Neural progenitor cell (in vitro differentiated cells): ENCODE measurements around the gene GDF11. TPM values are rescaled to one million over a fixed set of nuclear protein-coding genes. Genes with fewer than 3 reads are reported as not detected.

Experiments
- DNase-seq: peaks from one replicate; pipeline ENCODE4 v3.0.0-alpha.2; 2016; ENCODE audit warnings: low spot score
- H2AFZ ChIP-seq: fragments of 200-600 bp; sonication (generic); replicated peaks from 2 replicates; pipeline ENCODE4 v1.6.1; 2016; ENCODE audit warnings: antibody characterized with exemption
- H3F3A ChIP-seq: fragments of 200-600 bp; sonication (generic); 2 replicates; pipeline ENCODE4 v1.6.1; 2016; ENCODE audit warnings: antibody characterized with exemption, low read depth
- H3K27ac ChIP-seq: fragments of 200-600 bp; sonication (generic); 2 replicates; pipeline ENCODE4 v1.5.1; 2016; ENCODE audit warnings: mild to moderate bottlenecking
- H3K27me3 ChIP-seq: fragments of 200-600 bp; sonication (generic); 2 replicates; pipeline ENCODE4 v1.6.1; 2016; ENCODE audit warnings: mild to moderate bottlenecking, moderate library complexity
- H3K36me3 ChIP-seq: fragments of 200-600 bp; sonication (generic); 2 replicates; pipeline ENCODE4 v1.5.1; 2016
- H3K4me1 ChIP-seq: fragments of 200-600 bp; sonication (generic); 2 replicates; pipeline ENCODE4 v1.6.1; 2016; ENCODE audit warnings: mixed run types
- H3K4me2 ChIP-seq: fragments of 200-600 bp; sonication (generic); 2 replicates; pipeline ENCODE4 v1.6.1; 2016
- H3K4me3 ChIP-seq: fragments of 200-600 bp; sonication (generic); 2 replicates; pipeline ENCODE4 v1.5.1; 2016
- H3K79me2 ChIP-seq: fragments of 200-600 bp; sonication (generic); 2 replicates; pipeline ENCODE4 v1.6.1; 2016; ENCODE audit warnings: low read depth
- H3K9ac ChIP-seq: fragments of 200-600 bp; sonication (generic); 2 replicates; pipeline ENCODE4 v1.6.1; 2016
- H3K9me3 ChIP-seq: fragments of 200-600 bp; sonication (generic); 2 replicates; pipeline ENCODE4 v1.5.1; 2016; ENCODE audit warnings: low read depth
- H4K20me1 ChIP-seq: fragments of 200-600 bp; sonication (generic); 2 replicates; pipeline ENCODE4 v1.6.1; 2016; ENCODE audit warnings: low read depth
- H3K27ac Mint-ChIP-seq: 3 replicates; pipeline ENCODE4 v1.8.0; 2021; ENCODE audit warnings: mixed read lengths
- H3K27me3 Mint-ChIP-seq: 2 replicates; pipeline ENCODE4 v1.8.0; 2022; ENCODE audit warnings: low read depth, mild to moderate bottlenecking, inconsistent platforms, moderate library complexity, mixed read lengths; ENCODE audit not compliant: insufficient read depth
- H3K36me3 Mint-ChIP-seq: 3 replicates; pipeline ENCODE4 v1.8.0; 2021; ENCODE audit warnings: mixed read lengths
- H3K4me1 Mint-ChIP-seq: 3 replicates; pipeline ENCODE4 v1.8.0; 2021; ENCODE audit warnings: mixed read lengths
- H3K4me3 Mint-ChIP-seq: 3 replicates; pipeline ENCODE4 v1.8.0; 2021; ENCODE audit warnings: mild to moderate bottlenecking, moderate library complexity, mixed read lengths
- H3K9me3 Mint-ChIP-seq: 3 replicates; pipeline ENCODE4 v1.8.0; 2020; ENCODE audit warnings: mixed read lengths
- EZH2 ChIP-seq: fragments of 200-600 bp; sonication (generic); IDR thresholded peaks from 2 replicates; pipeline ENCODE4 v1.6.1; 2017; ENCODE audit warnings: antibody characterized with exemption, mild to moderate bottlenecking, moderate library complexity
- EZH2phosphoT487 ChIP-seq: fragments of 200-600 bp; sonication (generic); IDR thresholded peaks from 2 replicates; pipeline ENCODE4 v1.6.1; 2017; ENCODE audit warnings: antibody characterized with exemption
- total RNA-seq: library from RNA; depleted of rRNA; stranded (reverse); fragments of >200 nt; gene quantifications from 2 replicates; pipeline ENCODE4 v1.2.3, GENCODE V29; 2015; ENCODE audit warnings: low replicate concordance
- TF ChIP-seq, protein P1 (sequence below): fragments of 200-600 bp; sonication (generic); IDR thresholded peaks from 2 replicates; pipeline ENCODE4 v1.5.1; 2017; ENCODE audit warnings: antibody characterized with exemption, mild to moderate bottlenecking

Gene GDF11
- total RNA-seq, 1 donor from 2014 or later: 9.1 TPM

DNA sequence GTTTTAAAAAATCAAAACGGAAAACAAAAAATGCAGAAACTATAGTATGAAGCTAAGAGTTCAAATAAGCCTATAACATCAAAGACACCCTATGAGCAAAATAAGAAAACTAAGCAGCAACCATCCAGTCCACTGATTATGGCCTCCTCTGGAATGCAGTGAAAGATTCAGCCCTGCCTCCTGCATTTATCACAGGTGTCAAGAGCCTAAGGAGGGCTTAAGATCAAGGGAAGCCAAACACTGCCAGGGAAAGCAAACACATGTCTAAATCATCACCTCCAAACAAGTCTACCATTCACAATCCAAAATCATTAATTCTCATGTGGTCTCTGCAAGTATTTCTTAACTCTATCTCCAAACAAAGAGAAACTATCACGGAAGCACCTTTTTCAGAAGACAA is 46.2 kb downstream of the GDF11 start:
- Histone ChIP-seq H3F3A (peaks cover 12% of the 10 kb centered on the region), H3K4me1 (no peaks in the 10 kb centered on the region), H3K4me2 (no peak overlapping the region), H3K27ac (no peak overlapping the region), H4K20me1 (peaks cover 9% of the 10 kb centered on the region), H3K9ac (no peak overlapping the region), H3K79me2 (peaks cover 16% of the 10 kb centered on the region), H2AFZ (no peak overlapping the region), H3K4me3 (no peak overlapping the region), H3K27me3 (no peaks in the 10 kb centered on the region), H3K36me3 (peaks cover 46% of the 10 kb centered on the region), H3K9me3 (no peaks in the 10 kb centered on the region)
- DNase-seq: no peak
- H3K4me3 Mint-ChIP-seq: no peak overlapping the region
- peaks cover 41% of the 10 kb centered on the region for H3K36me3 Mint-ChIP-seq
- no peaks in the 10 kb centered on the region for H3K27me3 Mint-ChIP-seq
- TF ChIP-seq EZH2phosphoT487 (no peak), EZH2 (no peak)
- TF ChIP-seq, protein P1, sequence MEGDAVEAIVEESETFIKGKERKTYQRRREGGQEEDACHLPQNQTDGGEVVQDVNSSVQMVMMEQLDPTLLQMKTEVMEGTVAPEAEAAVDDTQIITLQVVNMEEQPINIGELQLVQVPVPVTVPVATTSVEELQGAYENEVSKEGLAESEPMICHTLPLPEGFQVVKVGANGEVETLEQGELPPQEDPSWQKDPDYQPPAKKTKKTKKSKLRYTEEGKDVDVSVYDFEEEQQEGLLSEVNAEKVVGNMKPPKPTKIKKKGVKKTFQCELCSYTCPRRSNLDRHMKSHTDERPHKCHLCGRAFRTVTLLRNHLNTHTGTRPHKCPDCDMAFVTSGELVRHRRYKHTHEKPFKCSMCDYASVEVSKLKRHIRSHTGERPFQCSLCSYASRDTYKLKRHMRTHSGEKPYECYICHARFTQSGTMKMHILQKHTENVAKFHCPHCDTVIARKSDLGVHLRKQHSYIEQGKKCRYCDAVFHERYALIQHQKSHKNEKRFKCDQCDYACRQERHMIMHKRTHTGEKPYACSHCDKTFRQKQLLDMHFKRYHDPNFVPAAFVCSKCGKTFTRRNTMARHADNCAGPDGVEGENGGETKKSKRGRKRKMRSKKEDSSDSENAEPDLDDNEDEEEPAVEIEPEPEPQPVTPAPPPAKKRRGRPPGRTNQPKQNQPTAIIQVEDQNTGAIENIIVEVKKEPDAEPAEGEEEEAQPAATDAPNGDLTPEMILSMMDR: no peak
- no peak overlapping the region for H3K27ac Mint-ChIP-seq
- no peaks in the 10 kb centered on the region for H3K4me1 Mint-ChIP-seq
- no peaks in the 10 kb centered on the region for H3K9me3 Mint-ChIP-seq

DNA sequence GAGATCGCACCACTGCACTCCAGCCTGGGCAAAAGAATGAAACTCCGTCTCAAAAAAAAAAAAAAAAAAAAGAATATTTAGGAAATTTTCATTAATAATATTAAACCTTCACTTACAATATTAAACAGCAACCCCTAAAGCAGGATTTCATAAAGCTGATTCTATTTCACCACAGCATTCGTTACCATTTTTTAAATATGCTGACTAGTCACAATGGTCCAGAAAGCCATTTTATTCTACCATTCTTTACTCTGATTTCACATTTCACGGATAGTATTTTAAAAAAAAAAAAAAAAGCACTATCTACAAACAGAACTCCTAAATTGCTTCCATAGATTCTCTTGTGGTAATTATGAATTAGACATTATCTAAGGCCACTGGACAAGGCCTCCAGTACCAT is 47.0 kb downstream of the GDF11 start:
- no peak overlapping the region for H3K4me3 ChIP-seq
- Mint-ChIP-seq H3K36me3 (peaks cover 43% of the 10 kb centered on the region), H3K27me3 (no peaks in the 10 kb centered on the region), H3K4me3 (no peak overlapping the region), H3K27ac (no peak overlapping the region), H3K9me3 (no peaks in the 10 kb centered on the region), H3K4me1 (no peaks in the 10 kb centered on the region)
- no peaks in the 10 kb centered on the region for H3K27me3 ChIP-seq
- H3F3A ChIP-seq: peaks cover 13% of the 10 kb centered on the region
- no peaks in the 10 kb centered on the region for H3K4me1 ChIP-seq
- H3K9me3 ChIP-seq: no peaks in the 10 kb centered on the region
- no peak overlapping the region for H3K27ac ChIP-seq
- H3K36me3 ChIP-seq: peaks cover 46% of the 10 kb centered on the region
- H3K79me2 ChIP-seq: peaks cover 15% of the 10 kb centered on the region
- no peak overlapping the region for H3K9ac ChIP-seq
- no peak overlapping the region for H3K4me2 ChIP-seq
- H2AFZ ChIP-seq: no peak overlapping the region
- TF ChIP-seq EZH2 (no peak), EZH2phosphoT487 (no peak)
- TF ChIP-seq, protein P1: no peak
- peaks cover 9% of the 10 kb centered on the region for H4K20me1 ChIP-seq
- DNase-seq: no peak

- H3K9me3 ChIP-seq: no peaks in the 10 kb centered on the region
- H3K36me3 ChIP-seq: peaks cover 31% of the 10 kb centered on the region
Observed at GRCh38 chr12:55795950-55796349, 53.0 kb downstream of the GDF11 start.

More at GRCh38 chr12:55795950-55796349, 53.0 kb downstream of the GDF11 start:
- Mint-ChIP-seq H3K4me1 (peaks cover 4% of the 10 kb centered on the region), H3K27me3 (no peaks in the 10 kb centered on the region), H3K36me3 (peaks cover 27% of the 10 kb centered on the region), H3K27ac (no peak overlapping the region), H3K4me3 (no peak overlapping the region), H3K9me3 (no peaks in the 10 kb centered on the region)
- peaks cover 10% of the 10 kb centered on the region for H3K4me1 ChIP-seq
- no peak for DNase-seq
- H3K9ac ChIP-seq: no peak overlapping the region
- TF ChIP-seq EZH2phosphoT487 (no peak), EZH2 (no peak)
- TF ChIP-seq, protein P1: no peak
- no peak overlapping the region for H2AFZ ChIP-seq
- peaks cover 37% of the 10 kb centered on the region for H3F3A ChIP-seq
- H3K27ac ChIP-seq: no peak overlapping the region
- no peaks in the 10 kb centered on the region for H3K27me3 ChIP-seq
- peaks cover 54% of the 10 kb centered on the region for H3K79me2 ChIP-seq
- no peak overlapping the region for H3K4me2 ChIP-seq
- no peak overlapping the region for H3K4me3 ChIP-seq
- H4K20me1 ChIP-seq: peaks cover 41% of the 10 kb centered on the region
